ENCODE measurements around the gene EXOC2.

The EXOC2 gene

DNA sequence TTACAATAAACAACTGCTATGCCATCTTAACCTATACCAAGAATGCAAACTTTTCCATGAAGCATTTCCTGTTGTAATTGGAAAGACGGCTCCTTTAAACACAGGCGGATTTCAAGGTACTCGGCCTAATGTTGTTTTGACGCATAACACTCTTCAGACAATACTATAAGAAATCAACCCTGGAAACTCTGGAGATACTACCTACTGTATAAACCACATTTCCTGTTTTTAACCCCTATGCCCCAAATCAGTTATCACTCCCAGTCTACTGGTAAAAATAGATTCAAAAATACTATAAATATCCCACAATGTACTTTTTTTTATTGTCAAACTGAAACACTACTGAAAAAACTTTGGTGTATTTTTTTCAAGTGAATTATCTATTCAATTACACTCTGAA, 183.3 kb downstream of the EXOC2 start:
- TF ChIP-seq, protein P1, sequence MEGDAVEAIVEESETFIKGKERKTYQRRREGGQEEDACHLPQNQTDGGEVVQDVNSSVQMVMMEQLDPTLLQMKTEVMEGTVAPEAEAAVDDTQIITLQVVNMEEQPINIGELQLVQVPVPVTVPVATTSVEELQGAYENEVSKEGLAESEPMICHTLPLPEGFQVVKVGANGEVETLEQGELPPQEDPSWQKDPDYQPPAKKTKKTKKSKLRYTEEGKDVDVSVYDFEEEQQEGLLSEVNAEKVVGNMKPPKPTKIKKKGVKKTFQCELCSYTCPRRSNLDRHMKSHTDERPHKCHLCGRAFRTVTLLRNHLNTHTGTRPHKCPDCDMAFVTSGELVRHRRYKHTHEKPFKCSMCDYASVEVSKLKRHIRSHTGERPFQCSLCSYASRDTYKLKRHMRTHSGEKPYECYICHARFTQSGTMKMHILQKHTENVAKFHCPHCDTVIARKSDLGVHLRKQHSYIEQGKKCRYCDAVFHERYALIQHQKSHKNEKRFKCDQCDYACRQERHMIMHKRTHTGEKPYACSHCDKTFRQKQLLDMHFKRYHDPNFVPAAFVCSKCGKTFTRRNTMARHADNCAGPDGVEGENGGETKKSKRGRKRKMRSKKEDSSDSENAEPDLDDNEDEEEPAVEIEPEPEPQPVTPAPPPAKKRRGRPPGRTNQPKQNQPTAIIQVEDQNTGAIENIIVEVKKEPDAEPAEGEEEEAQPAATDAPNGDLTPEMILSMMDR (conservative IDR thresholded peaks at IDR 0.05): no peak
- no peak overlapping the region for H3K27ac ChIP-seq

DNA sequence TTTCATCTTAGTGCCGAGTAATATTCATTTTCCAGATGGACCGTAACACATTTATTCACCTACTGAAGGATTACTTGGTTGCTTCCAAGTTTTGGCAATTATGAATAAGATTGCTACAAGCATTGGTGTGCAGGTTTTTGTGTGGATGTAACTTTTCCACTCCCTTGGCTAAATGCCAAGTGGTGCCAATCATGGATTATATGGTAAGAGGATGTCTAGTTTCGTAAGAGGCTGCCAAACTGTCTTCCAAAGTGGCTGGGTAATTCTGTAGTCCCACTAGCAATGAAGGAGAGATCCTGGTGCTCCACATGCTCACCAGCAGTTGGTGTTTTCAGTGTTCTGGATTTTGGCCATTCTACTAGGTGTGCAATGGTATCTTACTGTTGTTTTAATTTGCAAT, 184.3 kb downstream of the EXOC2 start:
- no peak overlapping the region for H3K27ac ChIP-seq
- TF ChIP-seq, protein P1 (conservative IDR thresholded peaks at IDR 0.05): no peak

DNA sequence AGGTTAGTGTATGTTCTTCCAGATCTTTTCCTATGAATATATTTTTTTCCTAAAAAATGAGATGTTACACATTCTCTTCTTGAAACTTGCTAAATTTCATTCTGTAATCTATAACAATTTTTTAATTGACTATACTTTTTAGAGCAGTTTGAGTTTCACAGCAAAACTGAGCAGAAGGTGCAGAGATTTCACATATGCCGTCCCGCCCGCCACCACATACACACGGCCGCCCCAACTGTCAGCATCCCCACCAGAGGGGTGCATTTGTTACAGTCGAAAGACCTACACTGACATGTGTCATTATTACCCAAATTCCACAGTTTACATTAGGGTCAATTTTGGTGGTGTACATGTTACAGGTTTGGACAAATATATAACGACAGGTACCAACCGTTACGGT, 184.9 kb downstream of the EXOC2 start:
- no peak overlapping the region for H3K27ac ChIP-seq
- TF ChIP-seq, protein P1 (conservative IDR thresholded peaks at IDR 0.05): no peak

DNA sequence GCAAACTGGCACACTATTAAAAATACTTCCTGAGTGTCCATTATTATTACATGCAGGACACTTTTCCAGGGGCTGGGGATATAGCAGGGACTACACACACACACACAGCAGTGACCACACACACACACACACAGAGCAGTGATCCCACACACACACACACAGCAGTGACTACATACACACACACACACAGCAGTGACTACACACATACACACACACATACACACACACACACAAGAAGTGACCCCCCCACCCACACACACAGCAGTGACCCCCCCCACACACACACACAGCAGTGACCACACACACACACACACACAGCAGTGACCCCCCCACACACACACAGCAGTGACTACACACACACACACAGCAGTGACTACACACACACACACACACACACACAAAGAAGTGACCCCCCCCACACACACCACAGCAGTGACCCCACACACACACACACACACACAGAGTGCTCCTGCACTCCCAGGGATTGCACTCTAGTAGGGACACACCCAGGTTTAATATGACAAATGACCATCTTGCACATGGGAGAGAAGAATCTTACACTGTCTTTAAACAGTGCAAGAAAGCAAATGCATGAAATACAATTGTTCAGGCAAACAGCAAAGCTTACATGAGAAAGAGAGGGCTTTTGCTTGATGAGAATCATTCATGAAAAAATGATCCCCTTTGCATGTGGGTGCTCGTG, 185.9 kb downstream of the EXOC2 start:
- no peak overlapping the region for H3K27ac ChIP-seq
- TF ChIP-seq, protein P1 (conservative IDR thresholded peaks at IDR 0.05): no peak

DNA sequence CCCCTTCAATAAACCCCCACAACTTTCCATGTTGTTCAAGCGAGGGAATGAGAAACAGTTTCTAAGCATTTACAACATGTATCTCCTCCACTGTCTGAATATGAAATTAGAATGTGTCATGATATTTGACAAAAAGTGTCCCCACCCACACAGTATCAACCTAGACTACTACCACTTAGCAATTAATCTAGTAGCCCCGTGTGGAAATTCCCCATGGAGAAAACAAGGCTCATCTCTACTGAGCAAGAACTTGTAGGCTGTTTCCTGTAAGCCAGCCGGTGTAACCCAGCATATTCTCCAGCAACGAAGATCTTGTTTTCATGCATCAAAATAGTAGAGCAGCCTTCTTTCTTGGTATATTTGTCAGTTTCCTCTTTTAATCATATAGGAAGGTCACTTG, 186.4 kb downstream of the EXOC2 start:
- TF ChIP-seq, protein P1 (conservative IDR thresholded peaks at IDR 0.05): no peak
- no peak overlapping the region for H3K27ac ChIP-seq

DNA sequence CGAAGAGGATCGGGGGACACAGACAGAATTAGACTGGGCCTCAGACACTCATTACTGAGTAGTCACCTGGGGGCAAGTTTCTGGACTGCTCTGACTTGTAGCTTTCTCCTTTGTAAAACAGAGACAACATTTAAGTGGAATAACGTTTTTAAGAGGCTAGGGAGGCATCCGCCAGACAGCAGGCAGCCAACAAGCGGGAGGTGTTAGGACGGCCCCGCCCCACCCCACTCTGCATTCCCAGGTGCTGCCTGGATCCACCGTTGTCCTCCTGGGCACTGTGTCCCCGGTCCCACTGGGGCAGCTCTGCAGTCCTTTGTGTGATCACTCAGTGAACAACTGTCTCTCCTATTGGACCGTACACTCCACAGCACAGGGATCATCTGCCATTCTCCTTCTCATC, 187.6 kb downstream of the EXOC2 start:
- TF ChIP-seq, protein P1 (conservative IDR thresholded peaks at IDR 0.05): no peak
- H3K27ac ChIP-seq: no peak overlapping the region

DNA sequence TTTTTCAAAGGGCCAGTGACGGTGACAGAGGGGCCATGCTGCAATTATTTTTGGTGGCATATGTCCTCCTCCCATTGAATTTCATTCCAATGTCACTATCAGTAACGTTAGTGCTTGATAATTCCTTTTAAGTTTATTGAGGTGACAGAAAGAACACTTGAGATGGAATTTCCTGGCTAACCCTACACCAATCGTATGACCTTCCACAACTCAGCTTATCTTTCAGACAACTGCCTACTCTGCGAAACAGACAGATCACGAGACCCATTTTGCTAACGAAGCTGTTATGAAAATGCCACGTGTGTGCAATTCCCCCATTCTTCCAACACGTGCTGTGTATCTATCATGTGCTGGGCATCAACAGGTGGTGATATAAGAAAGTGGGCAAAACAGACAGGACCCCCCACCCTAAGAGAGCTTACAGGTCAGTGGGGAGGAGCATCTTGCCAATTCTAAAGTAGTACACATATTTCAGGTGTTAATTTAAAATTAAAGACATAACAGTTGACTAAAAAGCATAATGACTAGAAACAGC, 188.4 kb downstream of the EXOC2 start:
- H3K27ac ChIP-seq: no peak overlapping the region
- TF ChIP-seq, protein P1 (conservative IDR thresholded peaks at IDR 0.05): no peak

Data from VCaP (cell line).